Measurements from ENCODE around the gene B3GNT7.

Gene B3GNT7

GRCh38 chr2:231425291-231425810 is 29.8 kb downstream of the B3GNT7 start:
- no peaks in the 10 kb centered on the region for H3F3A ChIP-seq (ENCODE audit: insufficient read depth, low read length)

DNA sequence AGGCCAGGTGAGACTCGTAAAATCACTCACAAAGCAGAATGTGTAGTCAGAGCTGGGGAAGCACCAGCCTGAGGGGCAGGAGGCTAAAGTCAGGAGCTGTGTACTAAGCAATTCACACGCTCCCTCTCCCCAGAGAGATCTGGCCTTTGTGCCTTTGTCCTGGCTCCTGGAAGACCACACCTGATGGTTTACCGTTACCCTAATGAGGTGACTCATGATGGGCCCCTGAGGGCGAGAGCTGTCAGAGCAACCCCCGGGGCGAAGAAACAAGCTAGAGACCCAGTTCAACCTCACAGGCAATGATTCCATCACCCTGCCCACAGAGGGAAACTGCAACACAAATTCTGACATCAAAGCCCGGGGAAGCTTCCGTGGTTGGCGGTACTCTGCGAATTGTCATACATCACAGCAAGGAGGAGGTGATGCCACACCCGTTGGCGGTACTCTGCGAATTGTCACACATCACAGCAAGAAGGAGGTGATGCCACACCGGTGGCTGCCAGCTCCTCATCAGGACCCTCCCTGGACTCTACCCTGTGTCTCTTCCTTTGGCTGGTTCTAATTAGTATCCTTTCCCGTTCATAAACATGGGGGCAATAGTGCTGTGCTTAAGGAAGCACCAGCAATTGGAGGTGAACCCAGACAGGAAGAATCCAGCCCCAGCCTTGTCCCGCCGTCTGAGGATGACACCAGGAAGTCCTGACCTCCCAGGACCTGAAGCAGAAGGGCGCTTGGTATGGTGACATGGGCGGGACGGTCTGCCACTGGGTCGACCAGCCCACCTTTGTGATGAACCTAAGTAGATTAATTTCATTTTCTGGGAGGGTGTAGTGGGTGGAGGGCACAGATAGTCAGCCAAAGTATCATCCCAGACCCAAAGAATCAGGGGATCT is 30.5 kb downstream of the B3GNT7 start:
- Histone ChIP-seq H3K4me1 (ENCODE audit: low read length) (no peaks in the 10 kb centered on the region), H3K27ac (ENCODE audit: low read length) (no peak overlapping the region), H3K9ac (ENCODE audit: low read length) (no peak overlapping the region), H3K27me3 (replicated peaks; ENCODE audit: insufficient read depth, low read length) (no peaks in the 10 kb centered on the region), H4K20me1 (ENCODE audit: insufficient read depth, low read length) (no peaks in the 10 kb centered on the region), H3K36me3 (replicated peaks; ENCODE audit: insufficient read depth, low read length) (no peaks in the 10 kb centered on the region), H3K79me2 (ENCODE audit: low read length) (no peaks in the 10 kb centered on the region), H3F3A (ENCODE audit: insufficient read depth, low read length) (no peaks in the 10 kb centered on the region), H3K9me2 (replicated peaks; ENCODE audit: insufficient read depth, low read length) (no peaks in the 10 kb centered on the region), H3K9me3 (replicated peaks; ENCODE audit: insufficient read depth, low read length) (no peaks in the 10 kb centered on the region), H3K4me2 (ENCODE audit: low read depth, low read length) (no peak overlapping the region), H3K4me3 (ENCODE audit: low read length) (no peak overlapping the region), H2AFZ (ENCODE audit: low read length) (no peak overlapping the region)
- TF ChIP-seq EZH2 (optimal IDR thresholded peaks at IDR 0.05; ENCODE audit: low read depth, low read length) (no peak), CTCF (IDR thresholded peaks at IDR 0.05; ENCODE audit: low read length) (no peak), EZH2phosphoT487 (IDR thresholded peaks at IDR 0.05; ENCODE audit: low read length) (no peak)
- no peak for DNase-seq

More at GRCh38 chr2:231425291-231425810, 29.8 kb downstream of the B3GNT7 start:
- Histone ChIP-seq H3K9me3 (replicated peaks; ENCODE audit: insufficient read depth, low read length) (no peaks in the 10 kb centered on the region), H3K4me3 (ENCODE audit: low read length) (no peak overlapping the region), H3K4me2 (ENCODE audit: low read depth, low read length) (no peak overlapping the region), H4K20me1 (ENCODE audit: insufficient read depth, low read length) (no peaks in the 10 kb centered on the region), H3K79me2 (ENCODE audit: low read length) (no peaks in the 10 kb centered on the region), H3K27ac (ENCODE audit: low read length) (no peak overlapping the region), H3K27me3 (replicated peaks; ENCODE audit: insufficient read depth, low read length) (no peaks in the 10 kb centered on the region), H3K9ac (ENCODE audit: low read length) (no peak overlapping the region), H2AFZ (ENCODE audit: low read length) (no peak overlapping the region), H3K36me3 (replicated peaks; ENCODE audit: insufficient read depth, low read length) (no peaks in the 10 kb centered on the region), H3K9me2 (replicated peaks; ENCODE audit: insufficient read depth, low read length) (no peaks in the 10 kb centered on the region), H3K4me1 (ENCODE audit: low read length) (no peaks in the 10 kb centered on the region)
- DNase-seq, result no peak
- TF ChIP-seq CTCF (IDR thresholded peaks at IDR 0.05; ENCODE audit: low read length), result no peak
- no peak for TF ChIP-seq EZH2 (optimal IDR thresholded peaks at IDR 0.05; ENCODE audit: low read depth, low read length)
- no peak for TF ChIP-seq EZH2phosphoT487 (IDR thresholded peaks at IDR 0.05; ENCODE audit: low read length)

DNA sequence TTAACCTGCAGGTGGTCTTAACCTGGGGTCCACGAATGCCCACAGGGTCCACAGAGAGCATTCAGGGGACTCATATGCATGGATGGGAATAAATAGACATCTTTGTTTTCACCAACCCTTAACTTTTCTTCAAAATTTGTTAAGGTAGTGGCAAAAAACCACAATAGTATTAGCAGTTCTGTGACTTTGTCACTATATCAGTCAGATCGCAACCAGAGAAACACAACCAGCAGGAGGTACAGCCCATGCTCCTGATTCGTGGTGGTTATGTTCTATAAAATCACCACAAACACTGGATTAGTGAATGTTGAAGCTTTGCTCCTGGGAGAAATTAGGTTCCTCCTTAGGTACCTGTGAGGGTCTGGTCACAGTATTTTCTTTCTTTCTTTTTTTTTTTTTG is 31.6 kb downstream of the B3GNT7 start:
- H2AFZ ChIP-seq (ENCODE audit: low read length), result no peak overlapping the region
- no peaks in the 10 kb centered on the region for H3K9me3 ChIP-seq (replicated peaks; ENCODE audit: insufficient read depth, low read length)
- no peak overlapping the region for H3K4me2 ChIP-seq (ENCODE audit: low read depth, low read length)
- H3K9ac ChIP-seq (ENCODE audit: low read length), result no peak overlapping the region
- no peaks in the 10 kb centered on the region for H3K27me3 ChIP-seq (replicated peaks; ENCODE audit: insufficient read depth, low read length)
- no peaks in the 10 kb centered on the region for H3K36me3 ChIP-seq (replicated peaks; ENCODE audit: insufficient read depth, low read length)
- H3K9me2 ChIP-seq (replicated peaks; ENCODE audit: insufficient read depth, low read length), result no peaks in the 10 kb centered on the region
- no peaks in the 10 kb centered on the region for H3K4me1 ChIP-seq (ENCODE audit: low read length)
- no peak for TF ChIP-seq EZH2phosphoT487 (IDR thresholded peaks at IDR 0.05; ENCODE audit: low read length)
- no peak for TF ChIP-seq CTCF (IDR thresholded peaks at IDR 0.05; ENCODE audit: low read length)
- no peak for TF ChIP-seq EZH2 (optimal IDR thresholded peaks at IDR 0.05; ENCODE audit: low read depth, low read length)
- no peak for DNase-seq
- H3F3A ChIP-seq (ENCODE audit: insufficient read depth, low read length), result no peaks in the 10 kb centered on the region
- H3K79me2 ChIP-seq (ENCODE audit: low read length), result no peaks in the 10 kb centered on the region
- no peaks in the 10 kb centered on the region for H4K20me1 ChIP-seq (ENCODE audit: insufficient read depth, low read length)
- H3K27ac ChIP-seq (ENCODE audit: low read length), result no peak overlapping the region
- no peak overlapping the region for H3K4me3 ChIP-seq (ENCODE audit: low read length)
